ENCODE measurements around the gene HIF3A.

DNA sequence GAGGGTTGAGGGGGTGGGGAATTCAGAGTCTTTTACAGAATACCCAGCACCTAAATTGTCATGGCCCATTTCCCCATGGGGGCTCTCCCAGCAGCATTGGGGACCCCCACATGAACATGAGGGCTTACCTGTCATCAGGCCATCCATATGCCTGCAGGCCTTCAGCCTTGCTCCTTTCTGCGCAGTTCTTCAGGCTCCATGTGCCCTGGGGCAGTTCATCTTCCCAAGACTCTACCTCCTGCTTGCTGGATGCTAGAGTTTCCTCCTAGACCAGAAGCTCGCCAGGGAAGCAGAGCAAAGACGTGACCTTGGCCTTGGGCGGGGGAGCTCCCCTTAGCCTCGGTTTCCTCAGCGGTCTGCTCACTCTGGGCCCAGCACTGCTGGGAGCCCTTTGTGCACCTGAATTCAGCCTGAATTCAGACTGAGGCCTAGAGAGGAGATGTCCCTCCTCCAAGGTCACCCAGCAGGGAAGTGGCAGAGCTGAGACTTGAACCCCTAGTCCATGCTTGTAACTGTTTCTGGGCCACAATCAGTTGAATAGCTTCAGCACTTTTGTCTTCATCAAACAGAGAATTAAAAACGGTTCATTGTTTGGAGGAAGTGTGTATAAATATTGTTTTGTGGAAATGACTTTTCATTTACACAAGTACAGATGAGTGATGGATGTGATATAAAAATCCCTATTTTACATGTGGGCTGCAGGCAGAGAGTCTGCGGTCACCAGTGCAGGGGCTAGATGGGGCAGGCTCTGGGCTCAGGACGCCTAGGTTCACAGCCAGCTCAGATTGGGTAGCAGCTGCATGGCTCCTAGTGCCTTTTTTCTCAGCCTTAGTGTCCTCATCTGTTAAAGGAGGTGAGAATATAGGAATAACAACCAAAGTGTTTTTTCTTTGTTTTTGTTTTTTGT lies 59.6 kb downstream of the HIF3A start:
- TF ChIP-seq, protein P1, sequence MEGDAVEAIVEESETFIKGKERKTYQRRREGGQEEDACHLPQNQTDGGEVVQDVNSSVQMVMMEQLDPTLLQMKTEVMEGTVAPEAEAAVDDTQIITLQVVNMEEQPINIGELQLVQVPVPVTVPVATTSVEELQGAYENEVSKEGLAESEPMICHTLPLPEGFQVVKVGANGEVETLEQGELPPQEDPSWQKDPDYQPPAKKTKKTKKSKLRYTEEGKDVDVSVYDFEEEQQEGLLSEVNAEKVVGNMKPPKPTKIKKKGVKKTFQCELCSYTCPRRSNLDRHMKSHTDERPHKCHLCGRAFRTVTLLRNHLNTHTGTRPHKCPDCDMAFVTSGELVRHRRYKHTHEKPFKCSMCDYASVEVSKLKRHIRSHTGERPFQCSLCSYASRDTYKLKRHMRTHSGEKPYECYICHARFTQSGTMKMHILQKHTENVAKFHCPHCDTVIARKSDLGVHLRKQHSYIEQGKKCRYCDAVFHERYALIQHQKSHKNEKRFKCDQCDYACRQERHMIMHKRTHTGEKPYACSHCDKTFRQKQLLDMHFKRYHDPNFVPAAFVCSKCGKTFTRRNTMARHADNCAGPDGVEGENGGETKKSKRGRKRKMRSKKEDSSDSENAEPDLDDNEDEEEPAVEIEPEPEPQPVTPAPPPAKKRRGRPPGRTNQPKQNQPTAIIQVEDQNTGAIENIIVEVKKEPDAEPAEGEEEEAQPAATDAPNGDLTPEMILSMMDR (IDR thresholded peaks at IDR 0.05 in 4 of 5, conservative IDR thresholded peaks at IDR 0.05 in 1 of 5), result no peak
- TF ChIP-seq POLR2A (IDR thresholded peaks at IDR 0.05), result no peak
